DOHH2 (cell line): ENCODE results near the gene CCNF.

Experiments
- EZH2phosphoT487 ChIP-seq: fragments of 200-600 bp; sonication (generic); IDR thresholded peaks from 2 replicates; pipeline ENCODE4 v1.6.1; 2017; ENCODE audit warnings: borderline replicate concordance, mild to moderate bottlenecking, antibody characterized with exemption, low read length, moderate library complexity, mixed read lengths
- TF ChIP-seq, protein P1 (sequence below): fragments of 200-600 bp; sonication (generic); IDR thresholded peaks from one replicate; pipeline ENCODE4 v1.5.1; 2014; ENCODE audit warnings: antibody characterized with exemption, mild to moderate bottlenecking, low read depth, low read length; ENCODE audit not compliant: poor library complexity, severe bottlenecking

DNA sequence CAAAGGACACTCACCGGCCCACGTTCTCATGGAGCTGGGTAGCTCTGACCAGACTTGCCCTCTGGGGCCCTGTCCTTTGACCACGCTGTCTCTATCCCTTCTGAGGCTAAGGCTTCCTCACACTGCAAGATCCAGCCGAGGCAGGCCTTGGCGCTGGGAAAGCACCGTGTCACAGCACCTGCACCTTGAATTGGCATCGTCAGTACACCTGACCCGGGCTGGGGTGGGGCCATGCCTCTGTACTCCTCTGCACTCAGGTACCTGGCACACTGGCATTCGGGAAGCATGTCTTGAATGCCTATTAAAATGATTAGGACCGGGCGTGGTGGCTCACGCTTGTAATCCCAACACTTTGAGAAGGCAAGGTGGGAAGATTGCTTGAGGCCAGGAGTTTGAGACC, 51.7 kb downstream of the CCNF start:
- TF ChIP-seq, protein P1, sequence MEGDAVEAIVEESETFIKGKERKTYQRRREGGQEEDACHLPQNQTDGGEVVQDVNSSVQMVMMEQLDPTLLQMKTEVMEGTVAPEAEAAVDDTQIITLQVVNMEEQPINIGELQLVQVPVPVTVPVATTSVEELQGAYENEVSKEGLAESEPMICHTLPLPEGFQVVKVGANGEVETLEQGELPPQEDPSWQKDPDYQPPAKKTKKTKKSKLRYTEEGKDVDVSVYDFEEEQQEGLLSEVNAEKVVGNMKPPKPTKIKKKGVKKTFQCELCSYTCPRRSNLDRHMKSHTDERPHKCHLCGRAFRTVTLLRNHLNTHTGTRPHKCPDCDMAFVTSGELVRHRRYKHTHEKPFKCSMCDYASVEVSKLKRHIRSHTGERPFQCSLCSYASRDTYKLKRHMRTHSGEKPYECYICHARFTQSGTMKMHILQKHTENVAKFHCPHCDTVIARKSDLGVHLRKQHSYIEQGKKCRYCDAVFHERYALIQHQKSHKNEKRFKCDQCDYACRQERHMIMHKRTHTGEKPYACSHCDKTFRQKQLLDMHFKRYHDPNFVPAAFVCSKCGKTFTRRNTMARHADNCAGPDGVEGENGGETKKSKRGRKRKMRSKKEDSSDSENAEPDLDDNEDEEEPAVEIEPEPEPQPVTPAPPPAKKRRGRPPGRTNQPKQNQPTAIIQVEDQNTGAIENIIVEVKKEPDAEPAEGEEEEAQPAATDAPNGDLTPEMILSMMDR: no peak
- no peak for TF ChIP-seq EZH2phosphoT487
